ENCODE results near the gene SLIT3.

DNA sequence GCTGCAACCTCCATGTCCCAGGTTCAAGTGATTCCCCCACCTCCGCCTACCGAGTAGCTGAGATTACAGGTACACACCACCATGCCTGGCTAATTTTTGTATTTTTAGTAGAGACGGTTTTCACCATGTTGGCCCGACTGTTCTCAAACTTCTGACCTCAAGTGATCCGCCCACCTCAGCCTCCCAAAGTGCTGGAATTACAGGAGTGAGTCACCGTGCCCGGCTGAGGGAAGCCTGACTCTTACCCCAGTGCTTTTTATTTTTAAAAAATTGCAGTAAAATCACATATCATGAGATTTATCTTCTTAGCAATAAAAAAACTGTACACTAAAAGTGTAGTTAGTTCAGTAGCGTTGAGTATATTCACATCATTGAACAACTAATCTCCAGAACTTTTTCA, 105.3 kb downstream of the SLIT3 start:
- TF ChIP-seq BHLHE40 (IDR thresholded peaks at IDR 0.05; ENCODE audit: borderline replicate concordance) = no peak
- TF ChIP-seq ZNF384 (IDR thresholded peaks at IDR 0.05) = no peak
- TF ChIP-seq ELF4 (IDR thresholded peaks at IDR 0.05) = no peak
- TF ChIP-seq FOXA1 (IDR thresholded peaks at IDR 0.05) = no peak
- no peak for TF ChIP-seq TARDBP (IDR thresholded peaks at IDR 0.05)
- TF ChIP-seq FOXM1 (IDR thresholded peaks at IDR 0.05; ENCODE audit: borderline replicate concordance) = no peak
- TF ChIP-seq HDGF (IDR thresholded peaks at IDR 0.05; ENCODE audit: borderline replicate concordance) = no peak
- no peak for TF ChIP-seq SUZ12 (IDR thresholded peaks at IDR 0.05)
- no peak for TF ChIP-seq SP1 (IDR thresholded peaks at IDR 0.05)
